AG09309 (cell line): ENCODE results near the gene FARSA.
"Not testable (repeated sequence)": the region's sequence is repeated elsewhere in the genome, so short reads cannot be mapped to it uniquely, and the experiment has no call there.

Source experiments
- DNase-seq: peaks from one replicate; pipeline ENCODE4 v3.0.0-alpha.2; 2010; ENCODE audit warnings: low read depth
- H3K4me3 ChIP-seq: 2 replicates; pipeline ENCODE4 v1.5.1; 2011; ENCODE audit warnings: mild to moderate bottlenecking, low read depth, low read length, moderate library complexity; ENCODE audit not compliant: control insufficient read depth
- CTCF ChIP-seq: IDR thresholded peaks from 2 replicates; pipeline ENCODE4 v1.5.1; 2011; ENCODE audit warnings: mild to moderate bottlenecking, low read depth, low read length, inconsistent platforms; ENCODE audit not compliant: insufficient read depth, control insufficient read depth; ENCODE audit errors: missing control alignments

FARSA gene

GRCh38 chr19:12907166-12907565 lies 26.3 kb downstream of the FARSA start:
- TF ChIP-seq CTCF: no peak
- DNase-seq: no peak
- no peak overlapping the region for H3K4me3 ChIP-seq

- no peak for TF ChIP-seq CTCF
- DNase-seq: no peak
- H3K4me3 ChIP-seq: no peak overlapping the region
These were observed 33.5 kb downstream of the FARSA start for GRCh38 chr19:12899891-12900518.

- TF ChIP-seq CTCF: no peak
- no peak for DNase-seq
- H3K4me3 ChIP-seq: no peak overlapping the region
These were observed 37.1 kb downstream of the FARSA start for GRCh38 chr19:12896460-12896859.

- TF ChIP-seq CTCF: no peak
- DNase-seq: no peak
- H3K4me3 ChIP-seq: no peak overlapping the region
These were observed 39.9 kb downstream of the FARSA start for GRCh38 chr19:12893582-12893981.

GRCh38 chr19:12891553-12892021 lies 41.9 kb downstream of the FARSA start:
- no peak for TF ChIP-seq CTCF
- peak overlapping the region; percentile 96 for H3K4me3 ChIP-seq
- DNase-seq: no peak

GRCh38 chr19:12890787-12891552 lies 42.5 kb downstream of the FARSA start, which contains the start of gene GCDH:
Gene GCDH (plus strand): TSS chr19:12891160. CDS start chr19:12891305, 145 bp downstream.
- DNase-seq: peak; percentile 93
- TF ChIP-seq CTCF: no peak
- peak within 1 kb of the TSS; percentile 96 for H3K4me3 ChIP-seq

GRCh38 chr19:12890299-12890786 lies 43.2 kb downstream of the FARSA start:
- DNase-seq: not testable (repeated sequence)
- peak overlapping the region; percentile 1; the same call in 1 of the 2 replicates for H3K4me3 ChIP-seq
